Fibroblast of lung (primary cell): ENCODE results near the gene AMER2. TPM values are rescaled to one million over a fixed set of nuclear protein-coding genes. Genes with fewer than 3 reads are reported as not detected.
A peak's percentile ranks its signal among the peaks of the same experiment; 100 is the strongest.

Source experiments
- DNase-seq, 2 donors: peaks; one replicate each; pipeline versions ENCODE4 v3.0.0 to v3.0.0-alpha.2; 2010; ENCODE audit warnings: low read depth in 2 of 2
- H2AFZ ChIP-seq: 2 replicates; pipeline ENCODE4 v1.5.1; 2012; ENCODE audit warnings: low read length, control low read depth, inconsistent platforms
- H3K27ac ChIP-seq: 2 replicates; pipeline ENCODE4 v1.5.1; 2011; ENCODE audit warnings: low read length, control low read depth; ENCODE audit not compliant: insufficient read depth
- H3K27me3 ChIP-seq: 2 replicates; pipeline ENCODE4 v1.5.1; 2011; ENCODE audit warnings: mild to moderate bottlenecking, low read length; ENCODE audit not compliant: control insufficient read depth, insufficient read depth
- H3K36me3 ChIP-seq: 2 replicates; pipeline ENCODE4 v1.5.1; 2011; ENCODE audit warnings: low read length; ENCODE audit not compliant: control insufficient read depth, insufficient read depth
- H3K4me1 ChIP-seq: 2 replicates; pipeline ENCODE4 v1.5.1; 2011; ENCODE audit warnings: low read length; ENCODE audit not compliant: control insufficient read depth, insufficient read depth; ENCODE audit errors: extremely low read depth
- H3K4me2 ChIP-seq: 2 replicates; pipeline ENCODE4 v1.5.1; 2011; ENCODE audit warnings: low read length, control low read depth; ENCODE audit not compliant: insufficient read depth; ENCODE audit errors: extremely low read depth
- H3K4me3 ChIP-seq, 4 experiments: fragments of 200-600 bp in 1 of 4; sonication (generic) in 1 of 4; replicated peaks in 1 of 4; 2 replicates each; pipeline ENCODE4 v1.5.1; 2011 to 2016; ENCODE audit warnings: low read length in 4 of 4, low read depth in 3 of 4, mild to moderate bottlenecking in 3 of 4, control low read depth in 2 of 4, inconsistent platforms in 1 of 4, mixed read lengths in 1 of 4; ENCODE audit not compliant: insufficient read depth in 1 of 4; ENCODE audit errors: control extremely low read depth in 1 of 4
- H3K79me2 ChIP-seq: 2 replicates; pipeline ENCODE4 v1.5.1; 2012; ENCODE audit warnings: mild to moderate bottlenecking, low read length, inconsistent platforms; ENCODE audit not compliant: control insufficient read depth, insufficient read depth
- H3K9ac ChIP-seq: 2 replicates; pipeline ENCODE4 v1.5.1; 2011; ENCODE audit warnings: mild to moderate bottlenecking, low read length, control low read depth; ENCODE audit not compliant: insufficient read depth
- H3K9me3 ChIP-seq: 2 replicates; pipeline ENCODE4 v1.5.1; 2012; ENCODE audit warnings: low read depth, low read length; ENCODE audit not compliant: control insufficient read depth, insufficient read depth
- H4K20me1 ChIP-seq: 2 replicates; pipeline ENCODE4 v1.5.1; 2011; ENCODE audit warnings: low read length; ENCODE audit not compliant: control insufficient read depth, insufficient read depth; ENCODE audit errors: extremely low read depth
- EZH2 ChIP-seq: IDR thresholded peaks from 2 replicates; pipeline ENCODE4 v1.5.1; 2012; ENCODE audit warnings: low read length, control low read depth, mild to moderate bottlenecking; ENCODE audit errors: missing control alignments
- polyA plus RNA-seq, 2 donors: library from polyadenylated mRNA; depleted of rRNA in 1 of 2; stranded (reverse) in 1 of 2; unstranded in 1 of 2; fragments of >200 nt; gene quantifications; 2 replicates each; pipeline ENCODE4 v1.2.1, GENCODE V29; 2011 to 2012; ENCODE audit warnings: missing spikeins in 1 of 2
- total RNA-seq: library from RNA; depleted of rRNA; stranded (reverse); fragments of >200 nt; gene quantifications from 2 replicates; pipeline ENCODE4 v1.2.1, GENCODE V29; 2014
- TF ChIP-seq, protein P1 (sequence below), 2 donors: IDR thresholded peaks in 1 of 2; conservative IDR thresholded peaks in 1 of 2; 1 replicate in 1 of 2; 2 replicates in 1 of 2; pipeline ENCODE4 v1.5.1; 2011 to 2012; ENCODE audit warnings: low read length in 2 of 2, control low read depth in 1 of 2, inconsistent platforms in 1 of 2, low read depth in 1 of 2, mild to moderate bottlenecking in 1 of 2

The AMER2 gene
- total and polyA plus RNA-seq, 2 donors (not counting 1 experiment from before 2014, with no cell fraction given), result under 0.01 TPM; not detected in 1

DNA sequence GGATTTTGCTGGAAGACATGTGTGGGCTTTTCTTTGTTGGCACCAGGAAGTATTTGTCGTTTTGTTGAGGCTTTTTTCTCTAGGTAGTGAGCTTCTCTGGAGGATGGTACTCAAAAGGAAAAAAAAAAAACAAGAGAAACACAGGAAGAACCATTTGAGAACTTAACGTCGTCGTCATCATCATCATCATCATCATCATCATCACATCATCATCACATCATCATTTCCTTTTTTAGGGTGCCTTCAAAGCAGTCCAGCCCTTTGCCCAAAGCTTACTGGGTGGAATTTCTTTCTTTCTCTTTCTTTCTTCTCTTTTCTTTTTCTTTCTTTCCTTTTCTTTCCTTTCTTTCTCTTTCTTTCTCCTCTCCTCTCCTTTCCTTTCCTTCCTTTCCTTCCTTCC lies 2.2 kb upstream of the AMER2 start:
- H3K27me3 ChIP-seq, result peaks cover 31% of the 10 kb centered on the region
- no peak overlapping the region for H3K4me3 ChIP-seq
- H3K4me2 ChIP-seq, result no peak overlapping the region
- H3K27ac ChIP-seq, result no peak overlapping the region
- no peak overlapping the region for H3K9ac ChIP-seq
- no peaks in the 10 kb centered on the region for H3K36me3 ChIP-seq
- no peaks in the 10 kb centered on the region for H3K9me3 ChIP-seq
- no peak for DNase-seq
- H4K20me1 ChIP-seq, result no peaks in the 10 kb centered on the region
- H2AFZ ChIP-seq, result no peak overlapping the region
- no peaks in the 10 kb centered on the region for H3K4me1 ChIP-seq
- no peaks in the 10 kb centered on the region for H3K79me2 ChIP-seq
- TF ChIP-seq, protein P1, sequence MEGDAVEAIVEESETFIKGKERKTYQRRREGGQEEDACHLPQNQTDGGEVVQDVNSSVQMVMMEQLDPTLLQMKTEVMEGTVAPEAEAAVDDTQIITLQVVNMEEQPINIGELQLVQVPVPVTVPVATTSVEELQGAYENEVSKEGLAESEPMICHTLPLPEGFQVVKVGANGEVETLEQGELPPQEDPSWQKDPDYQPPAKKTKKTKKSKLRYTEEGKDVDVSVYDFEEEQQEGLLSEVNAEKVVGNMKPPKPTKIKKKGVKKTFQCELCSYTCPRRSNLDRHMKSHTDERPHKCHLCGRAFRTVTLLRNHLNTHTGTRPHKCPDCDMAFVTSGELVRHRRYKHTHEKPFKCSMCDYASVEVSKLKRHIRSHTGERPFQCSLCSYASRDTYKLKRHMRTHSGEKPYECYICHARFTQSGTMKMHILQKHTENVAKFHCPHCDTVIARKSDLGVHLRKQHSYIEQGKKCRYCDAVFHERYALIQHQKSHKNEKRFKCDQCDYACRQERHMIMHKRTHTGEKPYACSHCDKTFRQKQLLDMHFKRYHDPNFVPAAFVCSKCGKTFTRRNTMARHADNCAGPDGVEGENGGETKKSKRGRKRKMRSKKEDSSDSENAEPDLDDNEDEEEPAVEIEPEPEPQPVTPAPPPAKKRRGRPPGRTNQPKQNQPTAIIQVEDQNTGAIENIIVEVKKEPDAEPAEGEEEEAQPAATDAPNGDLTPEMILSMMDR (conservative IDR thresholded peaks at IDR 0.05 in 1 of 2, IDR thresholded peaks at IDR 0.05 in 1 of 2; ENCODE audit: low read depth in 1 of 2, low read length in 2 of 2), result no peak
- TF ChIP-seq EZH2, result no peak

DNA sequence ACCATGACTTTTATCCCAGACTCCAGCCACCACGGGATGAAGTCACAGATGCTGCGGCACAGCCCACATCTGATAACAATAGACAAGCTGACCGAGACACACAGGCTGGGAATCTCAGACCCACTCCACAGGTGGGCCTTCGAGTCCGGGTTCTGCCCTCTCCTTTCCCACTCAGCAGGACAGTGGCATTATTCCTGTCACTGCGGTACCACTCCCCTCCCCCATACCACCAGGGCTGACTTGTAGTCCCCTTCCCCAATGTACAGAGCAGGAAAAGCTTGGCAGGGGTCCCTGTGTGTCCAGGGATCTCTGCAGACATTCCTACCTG lies 179 bp upstream of the AMER2 start:
- no peak for TF ChIP-seq EZH2
- TF ChIP-seq, protein P1 (conservative IDR thresholded peaks at IDR 0.05 in 1 of 2, IDR thresholded peaks at IDR 0.05 in 1 of 2; ENCODE audit: low read depth in 1 of 2, low read length in 2 of 2), result no peak
- Histone ChIP-seq H4K20me1 (no peaks in the 10 kb centered on the region), H3K9ac (no peak overlapping the region), H3K4me2 (no peak overlapping the region), H3K27me3 (peaks cover 30% of the 10 kb centered on the region), H3K9me3 (no peaks in the 10 kb centered on the region), H3K36me3 (no peaks in the 10 kb centered on the region), H3K27ac (no peak overlapping the region), H2AFZ (no peak overlapping the region), H3K4me3 (no peak overlapping the region), H3K79me2 (no peaks in the 10 kb centered on the region), H3K4me1 (no peaks in the 10 kb centered on the region)
- DNase-seq, result no peak

GRCh38 chr13:25171170-25171516 lies 945 bp downstream of the AMER2 start:
- Histone ChIP-seq H3K27me3 (peaks cover 30% of the 10 kb centered on the region), H3K9me3 (no peaks in the 10 kb centered on the region), H2AFZ (no peak overlapping the region), H3K9ac (no peak overlapping the region), H3K4me2 (no peak overlapping the region), H3K36me3 (no peaks in the 10 kb centered on the region), H3K27ac (no peak overlapping the region), H3K4me3 (peak overlapping the region in 1 of 4 experiments; percentile 38), H3K79me2 (no peaks in the 10 kb centered on the region), H3K4me1 (no peaks in the 10 kb centered on the region), H4K20me1 (no peaks in the 10 kb centered on the region)
- no peak for DNase-seq
- peak; percentile 82 for TF ChIP-seq EZH2
- TF ChIP-seq, protein P1 (conservative IDR thresholded peaks at IDR 0.05 in 1 of 2, IDR thresholded peaks at IDR 0.05 in 1 of 2; ENCODE audit: low read depth in 1 of 2, low read length in 2 of 2), result no peak
